MM.1S (cell line): ENCODE data around the gene CUBN.

Experiments used
- DNase-seq: peaks from one replicate; pipeline ENCODE4 v3.0.0-alpha.2; 2015
- H2AFZ ChIP-seq: fragments of 300-600 bp; sonication (generic); 2 replicates; pipeline ENCODE4 v1.6.0; 2016; ENCODE audit warnings: antibody characterized with exemption, low read length
- H3F3A ChIP-seq: fragments of 300-600 bp; sonication (generic); 2 replicates; pipeline ENCODE4 v1.6.1; 2016; ENCODE audit warnings: mild to moderate bottlenecking, antibody characterized with exemption, low read length, moderate library complexity, mixed read lengths; ENCODE audit not compliant: insufficient read depth
- H3K27ac ChIP-seq: fragments of 300-600 bp; sonication (generic); 2 replicates; pipeline ENCODE4 v1.5.1; 2016; ENCODE audit warnings: mild to moderate bottlenecking, low read length
- H3K27me3 ChIP-seq: fragments of 300-600 bp; sonication (generic); replicated peaks from 2 replicates; pipeline ENCODE4 v1.6.0; 2016; ENCODE audit warnings: low read length; ENCODE audit not compliant: insufficient read depth
- H3K36me3 ChIP-seq: fragments of 300-600 bp; sonication (generic); replicated peaks from 2 replicates; pipeline ENCODE4 v1.6.1; 2016; ENCODE audit warnings: mild to moderate bottlenecking, low read length, mixed read lengths; ENCODE audit not compliant: insufficient read depth
- H3K4me1 ChIP-seq: fragments of 300-600 bp; sonication (generic); 2 replicates; pipeline ENCODE4 v1.6.1; 2016; ENCODE audit warnings: low read length, mixed read lengths
- H3K4me2 ChIP-seq: fragments of 300-600 bp; sonication (generic); 2 replicates; pipeline ENCODE4 v1.6.0; 2016; ENCODE audit warnings: low read depth, low read length
- H3K4me3 ChIP-seq: fragments of 300-600 bp; sonication (generic); 2 replicates; pipeline ENCODE4 v1.5.1; 2016; ENCODE audit warnings: low read length, mixed read lengths
- H3K79me2 ChIP-seq: fragments of 300-600 bp; sonication (generic); 2 replicates; pipeline ENCODE4 v1.6.1; 2016; ENCODE audit warnings: mixed run types, low read length, mixed read lengths
- H3K9ac ChIP-seq: fragments of 300-600 bp; sonication (generic); 2 replicates; pipeline ENCODE4 v1.6.1; 2016; ENCODE audit warnings: low read length, mixed read lengths
- H3K9me2 ChIP-seq: fragments of 300-600 bp; sonication (generic); replicated peaks from 2 replicates; pipeline ENCODE4 v1.6.1; 2016; ENCODE audit warnings: mild to moderate bottlenecking, low read length, mixed read lengths; ENCODE audit not compliant: insufficient read depth
- H3K9me3 ChIP-seq: fragments of 300-600 bp; sonication (generic); replicated peaks from 2 replicates; pipeline ENCODE4 v1.6.1; 2016; ENCODE audit warnings: mild to moderate bottlenecking, low read length, mixed read lengths; ENCODE audit not compliant: insufficient read depth
- H4K20me1 ChIP-seq: fragments of 300-600 bp; sonication (generic); 2 replicates; pipeline ENCODE4 v1.6.1; 2016; ENCODE audit warnings: mild to moderate bottlenecking, low read length, moderate library complexity, mixed read lengths; ENCODE audit not compliant: insufficient read depth
- EZH2 ChIP-seq: fragments of 300-600 bp; sonication (generic); optimal IDR thresholded peaks from 2 replicates; pipeline ENCODE3; 2017; ENCODE audit warnings: low read depth, mild to moderate bottlenecking, antibody characterized with exemption, low read length, mixed read lengths
- EZH2phosphoT487 ChIP-seq: fragments of 300-600 bp; sonication (generic); IDR thresholded peaks from 2 replicates; pipeline ENCODE4 v1.6.1; 2018; ENCODE audit warnings: antibody characterized with exemption, low read length
- TF ChIP-seq, protein P1 (sequence below): fragments of 300-600 bp; sonication (generic); IDR thresholded peaks from 2 replicates; pipeline ENCODE4 v1.5.1; 2016; ENCODE audit warnings: antibody characterized with exemption, low read length, mixed read lengths

Gene CUBN

GRCh38 chr10:16909961-16910792, 219.4 kb downstream of the CUBN start:
- no peak for DNase-seq
- no peak overlapping the region for H3K4me3 ChIP-seq
- no peaks in the 10 kb centered on the region for H3K4me1 ChIP-seq
- no peaks in the 10 kb centered on the region for H4K20me1 ChIP-seq
- no peaks in the 10 kb centered on the region for H3K27me3 ChIP-seq
- no peak overlapping the region for H3K4me2 ChIP-seq
- TF ChIP-seq, protein P1, sequence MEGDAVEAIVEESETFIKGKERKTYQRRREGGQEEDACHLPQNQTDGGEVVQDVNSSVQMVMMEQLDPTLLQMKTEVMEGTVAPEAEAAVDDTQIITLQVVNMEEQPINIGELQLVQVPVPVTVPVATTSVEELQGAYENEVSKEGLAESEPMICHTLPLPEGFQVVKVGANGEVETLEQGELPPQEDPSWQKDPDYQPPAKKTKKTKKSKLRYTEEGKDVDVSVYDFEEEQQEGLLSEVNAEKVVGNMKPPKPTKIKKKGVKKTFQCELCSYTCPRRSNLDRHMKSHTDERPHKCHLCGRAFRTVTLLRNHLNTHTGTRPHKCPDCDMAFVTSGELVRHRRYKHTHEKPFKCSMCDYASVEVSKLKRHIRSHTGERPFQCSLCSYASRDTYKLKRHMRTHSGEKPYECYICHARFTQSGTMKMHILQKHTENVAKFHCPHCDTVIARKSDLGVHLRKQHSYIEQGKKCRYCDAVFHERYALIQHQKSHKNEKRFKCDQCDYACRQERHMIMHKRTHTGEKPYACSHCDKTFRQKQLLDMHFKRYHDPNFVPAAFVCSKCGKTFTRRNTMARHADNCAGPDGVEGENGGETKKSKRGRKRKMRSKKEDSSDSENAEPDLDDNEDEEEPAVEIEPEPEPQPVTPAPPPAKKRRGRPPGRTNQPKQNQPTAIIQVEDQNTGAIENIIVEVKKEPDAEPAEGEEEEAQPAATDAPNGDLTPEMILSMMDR, result no peak
- TF ChIP-seq EZH2 (no peak), EZH2phosphoT487 (no peak)
- no peaks in the 10 kb centered on the region for H3K9me2 ChIP-seq
- H3K9me3 ChIP-seq, result no peaks in the 10 kb centered on the region
- H3K9ac ChIP-seq, result no peak overlapping the region
- H3K27ac ChIP-seq, result no peak overlapping the region
- H3K36me3 ChIP-seq, result no peaks in the 10 kb centered on the region
- no peak overlapping the region for H2AFZ ChIP-seq
- no peaks in the 10 kb centered on the region for H3F3A ChIP-seq
- H3K79me2 ChIP-seq, result no peaks in the 10 kb centered on the region

- Histone ChIP-seq H2AFZ (no peak overlapping the region), H3K4me2 (no peak overlapping the region), H3K9me2 (no peaks in the 10 kb centered on the region), H3F3A (no peaks in the 10 kb centered on the region), H3K9ac (no peak overlapping the region), H3K36me3 (no peaks in the 10 kb centered on the region), H3K27ac (no peak overlapping the region), H3K4me1 (no peaks in the 10 kb centered on the region), H3K9me3 (no peaks in the 10 kb centered on the region), H4K20me1 (no peaks in the 10 kb centered on the region), H3K4me3 (no peak overlapping the region), H3K27me3 (no peaks in the 10 kb centered on the region), H3K79me2 (no peaks in the 10 kb centered on the region)
- no peak for DNase-seq
- TF ChIP-seq EZH2 (no peak), EZH2phosphoT487 (no peak)
- TF ChIP-seq, protein P1, result no peak
These were observed 220.3 kb downstream of the CUBN start for GRCh38 chr10:16909271-16909767.

DNA sequence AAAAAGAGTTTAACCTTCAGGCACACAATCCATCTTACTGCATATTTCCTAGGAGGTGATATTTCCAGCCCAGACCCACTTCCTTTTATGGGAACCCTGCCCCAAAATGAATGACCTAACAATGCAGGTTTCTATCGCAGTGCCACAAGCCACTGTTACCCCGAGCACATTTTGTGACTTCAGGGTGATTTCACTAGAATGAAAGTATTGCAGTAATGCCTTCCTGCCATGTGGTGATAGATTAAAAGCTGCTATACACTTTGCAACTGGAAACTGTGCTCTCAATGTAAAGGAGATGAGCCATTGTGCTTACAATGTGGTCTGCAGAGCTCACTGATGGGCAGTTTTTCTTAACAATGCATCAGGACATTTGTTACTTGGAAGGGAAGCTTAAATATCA, 221.9 kb downstream of the CUBN start:
- Histone ChIP-seq H3K9me2 (no peaks in the 10 kb centered on the region), H3K27ac (no peak overlapping the region), H3K4me2 (no peak overlapping the region), H3K27me3 (no peaks in the 10 kb centered on the region), H3K4me3 (no peak overlapping the region), H3K4me1 (no peaks in the 10 kb centered on the region), H2AFZ (no peak overlapping the region), H3K36me3 (no peaks in the 10 kb centered on the region), H3F3A (no peaks in the 10 kb centered on the region), H3K9me3 (no peaks in the 10 kb centered on the region), H3K79me2 (no peaks in the 10 kb centered on the region), H4K20me1 (no peaks in the 10 kb centered on the region), H3K9ac (no peak overlapping the region)
- TF ChIP-seq EZH2, result no peak
- TF ChIP-seq, protein P1, result no peak
- DNase-seq, result no peak
